Stimulated activated CD4-positive, alpha-beta T cell treated with anti-CD3 and anti-CD28 coated beads, Interleukin-15, amount 100 ng/mL, for 1 hour (primary cell): ENCODE results near the gene ZNF318.
"Not testable (repeated sequence)": the region's sequence is repeated elsewhere in the genome, so short reads cannot be mapped to it uniquely, and the experiment has no call there.

Experiments used
- DNase-seq, 2 donors: peaks; one replicate each; pipeline ENCODE4 v3.0.0-alpha.2; 2020; ENCODE audit warnings: low read depth in 1 of 2, low spot score in 1 of 2

Gene ZNF318

GRCh38 chr6:43389730-43390295 lies 20.4 kb upstream of the ZNF318 start:
- DNase-seq: no peak

- DNase-seq: no peak
Measured at GRCh38 chr6:43386492-43386891, 17.0 kb upstream of the ZNF318 start.

DNA sequence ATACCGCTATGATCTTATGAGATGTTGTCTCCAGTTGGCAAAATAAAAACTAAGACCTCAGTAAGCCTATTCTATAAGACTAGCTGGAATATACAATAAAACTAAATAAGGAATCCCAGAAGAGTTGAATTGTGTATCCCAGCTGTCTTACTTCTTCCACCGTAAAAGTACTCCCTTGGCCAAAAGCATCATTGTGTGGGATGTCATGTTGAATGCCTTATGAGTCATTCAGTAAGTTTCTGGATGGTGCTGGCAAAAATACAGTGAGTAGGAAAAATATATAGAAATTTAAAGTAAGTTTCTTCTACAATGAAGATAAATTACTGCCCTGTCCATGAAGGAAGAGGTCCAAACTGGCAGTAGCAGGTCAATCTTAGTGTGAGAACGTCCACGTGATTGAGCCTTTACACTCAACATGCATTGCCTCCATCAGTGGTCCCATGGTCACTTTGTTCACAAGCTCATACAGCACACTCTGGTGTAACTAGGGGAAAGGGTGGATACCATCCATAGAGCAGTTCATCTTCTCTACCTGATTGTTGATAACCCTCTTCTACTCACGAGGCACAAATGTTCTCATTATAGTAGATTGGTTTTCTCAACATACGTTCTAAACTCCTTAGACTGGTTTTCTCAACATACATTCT lies 13.7 kb upstream of the ZNF318 start:
- no peak for DNase-seq

DNA sequence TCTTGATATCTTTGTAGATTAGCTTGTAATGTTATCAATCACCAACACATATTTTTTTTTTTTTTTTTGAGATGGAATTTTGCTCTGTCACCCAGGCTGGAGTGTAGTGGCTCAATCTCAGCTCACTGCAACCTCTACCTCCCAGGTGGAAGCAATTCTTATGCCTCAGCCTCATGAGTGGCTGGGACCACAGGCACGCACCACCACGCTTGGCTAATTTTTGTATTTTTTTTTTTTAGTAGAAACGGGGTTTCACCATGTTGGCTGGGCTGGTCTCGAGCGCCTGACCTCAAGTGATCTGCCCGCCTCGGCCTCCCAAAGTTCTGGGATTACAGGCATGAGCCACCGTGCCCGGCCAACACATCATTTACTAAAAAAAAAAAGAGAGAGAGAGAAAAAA lies 11.4 kb upstream of the ZNF318 start:
- DNase-seq: not testable (repeated sequence)

- no peak for DNase-seq
Measured at GRCh38 chr6:43378631-43379030, 9.2 kb upstream of the ZNF318 start.

GRCh38 chr6:43377710-43378229 lies 8.3 kb upstream of the ZNF318 start:
- DNase-seq: no peak

DNA sequence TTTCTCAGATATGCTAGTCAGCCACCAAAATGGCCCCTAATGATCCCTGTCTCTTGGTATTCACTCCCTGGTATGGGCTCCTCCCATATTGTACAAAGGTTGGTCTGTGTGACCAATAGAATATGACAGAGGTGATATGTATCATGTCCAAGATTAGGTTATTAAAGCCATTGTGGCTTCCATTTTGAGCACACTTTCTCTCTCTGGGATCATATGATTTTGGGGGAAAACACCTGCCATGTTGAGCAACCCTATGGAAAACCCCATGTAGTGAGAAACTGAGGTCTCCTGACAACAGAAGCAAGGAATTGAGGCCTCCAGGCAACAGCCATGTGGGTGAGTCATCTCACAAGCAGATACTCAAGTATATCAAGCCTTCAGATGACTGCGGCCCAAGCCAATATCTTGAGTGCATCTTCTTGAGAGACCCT lies 7.1 kb upstream of the ZNF318 start:
- DNase-seq: no peak

- no peak for DNase-seq
Measured at GRCh38 chr6:43375693-43376092, 6.2 kb upstream of the ZNF318 start.

- no peak for DNase-seq
Measured at GRCh38 chr6:43373252-43373875, 3.9 kb upstream of the ZNF318 start.

DNA sequence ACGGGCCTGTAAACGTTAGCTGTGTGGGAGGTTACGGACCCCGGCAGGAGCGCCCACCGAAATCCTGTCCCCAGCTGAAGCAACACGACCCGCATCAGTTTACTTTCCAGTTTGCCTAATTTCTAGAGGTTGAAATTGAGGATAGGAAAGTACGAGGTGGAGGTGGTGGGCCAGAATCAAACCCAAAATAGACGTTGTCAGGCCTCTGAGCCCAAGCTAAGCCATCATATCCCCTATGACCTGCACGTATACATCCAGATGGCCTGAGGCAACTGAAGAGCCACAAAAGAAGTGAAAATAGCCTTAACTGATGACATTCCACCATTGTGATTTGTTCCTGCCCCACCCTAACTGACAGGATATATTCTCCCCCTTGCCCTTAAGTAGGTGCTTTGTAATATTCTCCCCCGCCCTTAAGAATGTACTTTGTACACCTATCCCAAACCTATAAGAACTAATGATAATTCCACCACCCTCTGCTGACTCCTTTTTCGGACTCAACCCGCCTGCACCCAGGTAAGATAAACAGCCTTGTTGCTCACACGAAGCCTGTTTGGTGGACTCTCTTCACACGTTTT lies 645 bp upstream of the ZNF318 start:
- not testable (repeated sequence) for DNase-seq

GRCh38 chr6:43368259-43369160 lies 937 bp downstream of the ZNF318 start:
- DNase-seq: peak in 1 of 2 donors; percentile 2

GRCh38 chr6:43367245-43367984 lies 2.0 kb downstream of the ZNF318 start:
- no peak for DNase-seq

GRCh38 chr6:43361269-43361668 lies 8.2 kb downstream of the ZNF318 start:
- DNase-seq: no peak

DNA sequence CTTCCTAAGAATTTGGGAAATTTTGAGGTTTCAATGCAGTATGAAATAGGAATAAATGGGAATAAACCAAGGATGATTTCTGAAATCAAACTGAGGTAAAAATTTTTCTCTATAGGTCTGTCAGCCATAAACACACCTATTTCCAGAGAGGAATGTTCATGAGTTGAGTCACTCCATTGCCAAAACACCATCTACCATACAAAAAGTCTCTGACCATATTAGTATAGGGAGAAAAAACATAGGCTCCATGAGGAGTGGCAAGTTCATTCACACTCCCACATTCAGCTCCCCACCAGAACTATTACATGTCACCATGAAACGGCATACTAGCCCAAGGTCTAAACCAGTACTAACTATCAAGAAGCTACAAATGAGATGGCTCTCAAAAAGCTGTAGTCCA lies 9.6 kb downstream of the ZNF318 start:
- no peak for DNase-seq

GRCh38 chr6:43359381-43359780 lies 10.1 kb downstream of the ZNF318 start:
- no peak for DNase-seq

DNA sequence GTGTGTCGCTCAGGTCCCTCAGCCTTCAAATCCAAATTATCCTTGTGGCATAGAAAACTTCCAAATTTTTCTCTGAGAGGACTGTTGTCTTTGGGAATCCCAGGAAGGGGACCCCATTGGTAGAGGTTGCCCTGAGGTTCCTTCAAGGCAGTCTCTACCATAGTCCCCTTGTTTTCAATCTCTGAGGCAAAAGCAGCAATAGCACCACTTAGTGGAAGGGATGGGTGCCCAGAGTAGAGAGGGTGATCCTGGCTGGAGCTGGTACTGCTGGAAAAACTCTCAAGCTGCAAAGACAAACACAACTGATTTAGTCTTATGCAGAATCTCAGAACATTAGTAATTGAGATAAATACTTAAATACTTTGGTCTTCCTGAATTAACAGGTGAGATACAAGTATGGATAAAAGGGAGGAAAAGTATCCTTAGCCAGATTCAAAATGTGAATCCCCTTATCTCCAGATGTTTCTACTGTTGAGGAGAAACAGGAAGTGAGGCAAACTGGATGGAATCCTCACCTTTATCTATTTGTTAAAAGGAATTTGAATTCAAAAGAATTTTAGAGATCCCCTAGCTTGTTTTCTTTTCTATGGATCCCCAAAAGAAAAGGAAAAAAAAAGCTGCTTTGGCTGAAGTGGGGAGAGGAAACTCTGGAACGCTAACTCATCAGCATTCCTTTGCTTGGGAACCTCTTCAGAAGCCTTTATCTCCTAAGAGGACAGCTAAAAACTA lies 13.4 kb downstream of the ZNF318 start:
- DNase-seq: no peak

GRCh38 chr6:43351951-43352350 lies 17.5 kb downstream of the ZNF318 start:
- DNase-seq: not testable (repeated sequence)

DNA sequence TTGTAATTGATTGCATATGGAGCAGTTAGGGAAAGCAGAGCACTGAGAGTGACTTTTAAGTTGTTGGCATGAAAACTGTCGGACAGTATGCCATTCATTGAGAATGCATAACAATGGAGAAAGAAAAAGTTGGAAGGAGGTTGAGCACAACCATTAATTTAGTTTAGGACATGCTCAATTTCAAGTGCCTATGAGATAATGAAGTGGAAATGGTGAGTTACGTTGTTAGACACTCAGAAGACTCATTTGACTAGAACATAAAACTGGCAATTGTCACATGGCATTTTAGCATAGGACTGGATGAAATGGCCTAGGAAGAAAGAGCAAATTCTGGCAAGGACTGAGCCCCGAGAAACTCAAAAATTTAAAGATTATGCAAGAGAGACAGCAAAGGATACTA lies 22.0 kb downstream of the ZNF318 start:
- DNase-seq: no peak

- no peak for DNase-seq
Measured at GRCh38 chr6:43347021-43347420, 22.4 kb downstream of the ZNF318 start.

DNA sequence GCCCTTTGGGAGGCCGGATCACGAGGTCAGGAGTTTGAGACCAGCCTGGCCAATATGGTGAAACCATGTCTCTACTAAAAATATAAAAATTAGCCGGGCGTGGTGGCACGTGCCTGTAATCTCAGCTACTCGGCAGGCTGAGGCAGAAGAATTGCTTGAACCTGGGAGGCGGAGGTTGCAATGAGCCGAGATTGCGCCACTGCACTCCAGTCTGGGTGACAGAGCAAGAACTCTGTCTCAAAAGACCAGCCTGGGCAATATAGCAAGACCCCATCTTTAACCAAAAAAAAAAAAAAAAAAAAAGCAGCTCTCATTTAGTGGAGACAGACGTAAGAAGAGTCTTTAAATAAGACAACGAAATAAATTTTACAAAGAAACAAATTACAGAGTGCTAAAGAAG lies 23.2 kb downstream of the ZNF318 start:
- not testable (repeated sequence) for DNase-seq
